Measurements from ENCODE around the gene KLHL22. TPM values are rescaled to one million over a fixed set of nuclear protein-coding genes. Genes with fewer than 3 reads are reported as not detected.

KLHL22 gene
- total RNA-seq, 4 donors from 2014 or later, result 12.4 to 49.8 (median 42.4) TPM

GRCh38 chr22:20533879-20534265 is 38.3 kb upstream of the KLHL22 start:
- no peak for TF ChIP-seq CTCF (IDR thresholded peaks at IDR 0.05; ENCODE audit: low read depth)

GRCh38 chr22:20533095-20533878 is 37.7 kb upstream of the KLHL22 start:
- no peak for TF ChIP-seq CTCF (IDR thresholded peaks at IDR 0.05; ENCODE audit: low read depth)

GRCh38 chr22:20532256-20532993 is 36.8 kb upstream of the KLHL22 start:
- TF ChIP-seq CTCF (IDR thresholded peaks at IDR 0.05; ENCODE audit: low read depth), result no peak

GRCh38 chr22:20531404-20532201 is 36.0 kb upstream of the KLHL22 start:
- TF ChIP-seq CTCF (IDR thresholded peaks at IDR 0.05; ENCODE audit: low read depth), result no peak

- no peak for TF ChIP-seq CTCF (IDR thresholded peaks at IDR 0.05; ENCODE audit: low read depth)
These were observed 35.5 kb upstream of the KLHL22 start for GRCh38 chr22:20531154-20531403.

GRCh38 chr22:20530368-20531153 is 35.0 kb upstream of the KLHL22 start:
- TF ChIP-seq CTCF (IDR thresholded peaks at IDR 0.05; ENCODE audit: low read depth), result no peak

All from subcutaneous adipose tissue (tissue), 4 donors.